HG03103 (cell line): ENCODE data around the gene CCL27.

ENCODE experiments used
- ATAC-seq: cut with Tn5 transposase; IDR thresholded peaks from one replicate; pipeline ENCODE4 v1.9.1; 2021; ENCODE audit warnings: low read depth; ENCODE audit not compliant: unreplicated experiment

The CCL27 gene

DNA sequence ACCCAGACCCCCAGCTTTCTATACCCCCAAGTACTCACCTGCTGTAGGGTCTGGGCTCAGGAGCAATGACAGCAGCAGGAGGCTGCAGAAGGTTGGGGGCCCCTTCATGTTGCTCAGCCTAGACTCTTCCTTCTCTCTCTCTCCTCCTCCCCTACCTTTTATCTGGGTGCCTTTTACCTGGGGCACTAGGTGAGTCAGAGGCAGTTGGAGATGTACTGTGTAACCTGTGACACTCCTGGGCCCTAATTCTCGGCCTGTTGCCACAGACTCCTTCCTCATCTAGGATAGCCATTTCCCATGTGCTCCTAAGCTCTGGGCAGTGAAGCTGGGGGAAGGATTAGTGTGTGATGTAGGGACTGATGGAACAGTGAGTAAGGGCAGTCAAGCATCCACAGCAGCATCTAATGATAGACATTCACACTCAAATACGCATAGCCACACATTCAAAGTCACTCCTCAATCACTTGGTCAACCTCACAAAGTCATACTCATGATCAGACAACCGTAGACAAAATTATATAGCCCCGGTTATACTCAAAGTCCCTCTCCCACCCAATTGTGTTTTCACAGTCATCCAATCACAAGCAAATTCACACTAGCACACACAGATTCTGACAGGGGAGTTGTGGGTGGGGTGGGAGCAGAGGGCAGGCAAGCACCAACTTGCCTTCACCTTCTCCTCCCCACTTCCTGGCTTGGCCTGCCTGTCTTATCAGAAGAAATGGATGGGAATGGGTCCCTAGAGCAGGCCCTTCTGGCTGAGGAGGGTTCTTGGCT lies at the start of gene CCL27:
CCL27 (minus strand) TSS at position 132 of the 777 bp plus-strand sequence; CDS start at position 108, 24 bp downstream.
- ATAC-seq, result no peak

DNA sequence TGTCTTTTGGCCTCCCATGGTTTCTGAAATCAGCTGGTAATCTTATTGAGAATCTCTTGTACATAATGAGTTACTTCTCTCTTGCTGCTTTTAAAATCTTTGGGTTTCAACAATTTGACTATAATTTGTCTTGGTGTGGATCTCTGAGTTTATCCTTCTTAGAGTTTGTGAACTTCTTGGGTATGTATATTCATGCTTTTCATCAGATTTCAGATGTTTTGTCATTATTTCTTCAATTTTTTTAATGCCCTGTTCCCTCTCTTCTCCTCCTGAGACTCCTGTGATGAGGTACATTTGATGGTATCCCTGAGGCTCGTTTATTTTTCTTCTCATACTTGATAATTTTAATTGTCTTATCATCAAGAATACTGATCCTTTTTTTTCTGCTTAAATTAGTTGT lies 49.7 kb upstream of the CCL27 start:
- ATAC-seq, result no peak

GRCh38 chr9:34710023-34710422 lies 47.6 kb upstream of the CCL27 start, which contains the start of gene CCL21:
Gene CCL21, minus strand, starts transcription at chr9:34710136. Its CDS starts 70 bp downstream, at chr9:34710066.
- ATAC-seq, result no peak

GRCh38 chr9:34709196-34709978 lies 46.9 kb upstream of the CCL27 start:
- ATAC-seq, result no peak

- no peak for ATAC-seq
Measured at GRCh38 chr9:34707130-34707529, 44.7 kb upstream of the CCL27 start.

- peak; percentile 71 for ATAC-seq
Measured at GRCh38 chr9:34701769-34702736, 39.6 kb upstream of the CCL27 start.

DNA sequence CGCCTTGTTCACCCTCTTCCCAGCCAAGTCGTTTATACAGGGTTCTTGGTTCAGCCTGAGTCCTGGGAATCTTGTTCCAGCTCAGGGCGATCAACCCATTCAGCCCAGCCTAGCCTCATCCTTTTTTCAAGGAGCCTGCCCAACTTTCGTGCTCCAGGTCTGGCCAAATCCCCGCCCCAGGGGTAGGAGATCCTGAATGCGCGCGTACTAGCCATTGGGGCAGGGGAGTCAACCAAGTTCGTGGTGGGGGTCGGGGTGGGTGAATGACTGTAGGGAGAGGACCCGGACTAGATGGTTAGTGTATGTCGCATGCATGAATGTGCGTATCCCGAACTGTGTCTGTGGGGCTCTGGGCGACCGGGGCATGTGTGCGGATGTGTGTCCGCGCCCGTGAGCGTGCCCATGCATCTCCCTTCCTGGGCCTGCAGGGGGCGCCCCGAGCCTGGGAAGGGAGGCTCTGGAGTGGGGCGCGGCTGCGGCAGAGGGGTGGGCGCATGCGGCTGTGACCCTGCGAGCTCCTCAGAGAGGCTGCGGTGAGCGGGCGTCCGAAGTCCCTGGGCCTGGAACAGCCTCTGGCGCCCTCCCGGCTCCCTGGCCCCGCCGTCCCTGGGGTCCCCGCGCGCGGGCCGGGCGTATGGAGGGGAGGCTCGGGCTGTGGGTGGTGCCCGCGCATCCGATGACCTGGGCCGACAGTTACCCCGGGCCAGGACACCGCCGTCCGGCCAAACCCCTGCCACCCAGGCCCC lies 38.7 kb upstream of the CCL27 start:
- ATAC-seq, result no peak

GRCh38 chr9:34694811-34695210 lies 32.4 kb upstream of the CCL27 start:
- no peak for ATAC-seq

DNA sequence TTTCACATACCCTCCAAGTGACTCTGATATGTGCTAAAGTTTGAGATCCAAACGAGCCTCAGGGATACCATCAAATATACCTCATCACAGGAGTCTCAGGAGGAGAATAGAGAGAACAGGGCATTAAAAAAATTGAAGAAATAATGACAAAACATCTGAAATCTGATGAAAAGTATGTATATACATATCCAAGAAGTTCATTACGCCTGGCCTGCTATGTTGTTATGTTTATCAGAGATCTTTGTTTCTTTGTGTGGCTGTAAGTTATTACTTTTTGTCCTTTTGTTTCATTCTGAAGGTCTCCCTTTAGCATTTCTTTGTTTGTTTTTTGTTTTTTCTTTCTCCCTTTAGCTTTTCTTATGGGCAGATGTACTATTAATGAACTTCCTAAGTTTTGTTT lies 31.1 kb upstream of the CCL27 start:
- ATAC-seq, result no peak

DNA sequence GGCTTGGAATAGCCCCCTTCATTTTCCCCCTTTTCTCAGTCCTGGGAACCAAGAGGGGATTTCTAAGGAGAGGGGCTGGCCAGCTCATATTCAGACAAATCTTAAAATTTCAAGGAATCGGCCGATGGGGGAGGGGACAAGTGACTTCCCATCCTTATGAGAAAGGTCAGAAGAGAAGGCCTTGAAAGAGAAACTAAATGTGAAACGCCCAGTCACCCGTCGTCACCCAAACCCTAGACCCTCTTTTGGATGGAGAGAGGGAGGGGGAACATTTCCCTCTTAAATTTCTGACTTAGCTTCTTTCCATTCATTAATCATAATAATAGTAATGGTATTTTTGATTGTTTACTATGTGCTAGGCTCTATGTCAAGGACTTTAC lies 29.5 kb upstream of the CCL27 start:
- no peak for ATAC-seq

- no peak for ATAC-seq
Measured at GRCh38 chr9:34690983-34691935, 28.8 kb upstream of the CCL27 start, which contains the start of gene CCL19. Gene CCL19, minus strand, starts transcription at chr9:34691276. Its CDS starts 137 bp downstream, at chr9:34691139.

DNA sequence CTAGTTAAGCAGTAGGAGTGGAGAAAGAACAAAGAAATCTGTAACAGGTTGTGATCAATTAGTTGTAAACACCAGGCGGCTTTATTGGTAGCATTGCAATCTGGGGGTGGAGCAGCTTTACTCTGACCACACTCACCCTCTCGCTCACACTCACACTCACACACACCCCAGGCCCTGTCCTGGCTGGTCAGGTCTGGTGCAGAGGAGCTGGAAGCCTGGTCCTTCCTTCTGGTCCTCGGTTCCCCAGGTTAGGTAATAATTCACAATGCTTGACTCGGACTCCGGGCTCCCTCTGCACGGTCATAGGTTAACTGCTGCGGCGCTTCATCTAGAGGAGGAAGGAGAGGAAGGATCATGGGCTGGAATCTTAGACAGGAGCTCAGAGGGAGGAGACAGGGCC lies 27.1 kb upstream of the CCL27 start:
- ATAC-seq, result no peak

DNA sequence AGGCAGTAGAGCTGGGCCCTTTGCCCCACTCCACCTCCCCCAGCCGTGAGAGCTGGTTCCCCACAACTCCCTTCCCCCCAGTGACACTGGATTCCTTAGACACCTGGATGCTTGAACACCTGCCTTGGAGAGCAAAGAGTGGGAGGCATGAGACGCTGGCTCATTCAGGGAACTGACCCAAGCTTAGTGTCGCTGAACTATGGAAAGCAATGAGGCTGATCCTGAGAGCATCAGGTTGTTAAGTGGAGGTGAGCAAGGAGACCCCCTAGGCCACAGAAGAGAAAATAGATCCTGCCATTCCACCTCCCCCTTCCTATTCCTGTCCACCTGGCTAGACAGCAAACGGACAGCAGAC lies 26.6 kb upstream of the CCL27 start:
- ATAC-seq, result no peak

DNA sequence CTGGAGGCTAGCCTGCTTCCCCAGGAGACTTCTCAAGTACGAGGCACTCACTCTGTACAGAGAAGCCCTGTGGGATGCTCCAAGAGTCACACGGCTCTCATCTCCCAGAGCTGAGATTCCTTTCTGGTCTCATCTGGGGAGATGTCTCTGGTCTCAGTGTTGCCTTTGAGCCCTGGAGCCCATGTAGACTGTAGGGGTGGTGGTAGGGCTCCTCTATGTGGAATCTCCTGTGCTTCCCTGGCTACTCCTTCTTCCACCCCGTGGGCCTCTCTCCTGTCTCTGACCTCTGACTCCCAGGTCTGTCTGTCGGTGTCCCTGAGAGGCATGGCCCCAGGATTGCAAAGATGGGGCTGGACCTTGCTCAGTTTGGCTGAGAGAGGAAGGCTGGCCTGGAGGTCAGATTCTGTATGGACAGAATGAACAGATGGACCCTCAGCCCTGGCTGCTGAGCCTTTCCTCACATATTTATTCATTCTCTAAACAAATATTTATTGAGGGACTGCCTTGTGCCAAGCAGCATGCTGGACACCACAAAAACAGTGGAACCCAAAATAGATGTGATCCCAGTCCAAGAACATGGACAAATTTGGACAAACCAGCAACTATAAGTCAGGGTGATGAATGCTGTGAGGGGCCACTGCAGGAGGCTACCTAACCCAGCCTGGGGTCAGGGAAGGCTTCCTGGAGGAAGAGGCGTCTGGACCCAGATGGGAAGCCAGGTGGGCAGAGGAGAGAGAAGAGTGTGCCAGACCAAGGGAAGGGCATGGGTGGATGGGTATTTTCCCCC lies 26.1 kb upstream of the CCL27 start:
- ATAC-seq, result no peak

DNA sequence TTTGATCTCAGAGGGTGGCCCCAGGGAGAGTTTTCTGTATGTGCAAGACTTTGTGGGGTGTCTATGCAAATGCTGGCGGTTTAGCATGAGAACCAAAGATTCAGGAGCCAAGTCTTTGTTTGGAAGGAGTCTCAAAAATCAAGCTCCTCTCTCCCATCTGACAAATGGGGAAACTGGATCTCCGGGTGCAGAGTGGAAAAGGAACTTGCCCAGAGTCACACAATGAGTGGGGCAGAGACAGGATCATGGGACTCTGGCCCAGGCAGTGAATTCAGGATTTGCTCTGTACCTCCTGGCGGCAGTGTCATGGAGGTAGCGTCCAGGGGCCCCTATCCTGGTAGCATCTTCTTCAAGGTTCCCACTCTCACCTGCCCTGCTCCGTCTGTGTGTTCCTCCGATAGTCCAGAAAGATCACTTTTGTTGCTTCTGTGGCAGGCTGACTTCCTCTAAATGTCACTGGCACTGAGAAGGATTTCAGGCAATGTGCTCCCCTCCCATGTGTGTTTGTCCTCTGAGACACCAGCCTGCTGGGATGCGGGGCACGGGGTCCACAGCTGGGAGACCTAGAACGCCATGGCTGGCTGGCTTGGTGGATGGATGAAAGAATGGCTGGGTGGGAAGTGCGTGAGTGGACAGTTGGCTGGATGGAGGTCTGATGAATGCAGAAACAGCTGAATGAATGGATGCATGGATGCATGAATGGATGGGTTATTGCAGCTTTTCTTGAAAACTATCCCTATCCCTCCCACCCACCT lies 25.0 kb upstream of the CCL27 start:
- ATAC-seq, result no peak

DNA sequence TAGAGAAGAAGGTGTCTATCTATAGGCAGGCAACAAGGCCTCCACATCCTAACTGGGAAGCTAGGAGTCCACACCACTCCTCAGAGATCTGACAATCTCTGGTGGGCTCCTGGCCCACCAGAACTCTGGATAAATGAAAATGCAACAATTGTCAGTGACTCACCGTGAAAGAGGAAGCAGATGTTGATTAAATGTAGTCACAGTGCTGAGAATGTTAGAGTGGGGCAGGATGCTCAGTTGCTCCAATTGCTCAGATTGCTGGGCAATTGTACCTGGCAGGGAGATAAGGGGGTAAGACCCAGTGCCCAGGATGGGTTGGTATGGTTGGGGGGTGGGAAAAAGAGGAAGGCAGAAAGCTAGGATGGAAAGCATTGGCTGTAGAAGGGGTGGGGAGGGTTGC lies 24.3 kb upstream of the CCL27 start:
- no peak for ATAC-seq

DNA sequence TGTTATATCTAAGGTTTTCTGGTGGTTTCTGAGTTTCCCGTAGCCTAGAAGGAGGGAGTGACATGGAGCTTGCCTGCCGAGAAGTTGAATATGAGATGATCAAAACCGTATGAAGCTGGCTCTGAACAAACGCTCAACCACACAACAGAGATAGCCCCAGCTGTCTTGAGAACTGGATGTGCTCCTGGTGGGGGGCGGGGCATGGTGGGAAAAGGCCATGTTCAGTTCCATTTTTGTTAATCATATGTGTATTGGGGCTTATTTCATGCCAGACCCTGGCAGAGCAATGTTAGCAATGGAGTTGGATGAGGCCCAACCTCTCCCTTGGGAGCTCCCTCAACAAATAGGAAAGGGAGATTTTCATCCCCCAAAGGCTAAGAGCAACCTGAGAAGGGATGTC lies 23.8 kb upstream of the CCL27 start:
- no peak for ATAC-seq
